Activated T-cell treated with anti-CD3 and anti-CD28 coated beads for 24 hours (primary cell): ENCODE results near the gene NDUFS6.
"Not testable (repeated sequence)": the region's sequence is repeated elsewhere in the genome, so short reads cannot be mapped to it uniquely, and the experiment has no call there.

Experiments used
- DNase-seq: peaks from one replicate; pipeline ENCODE4 v3.0.0-alpha.2; 2020; ENCODE audit warnings: low read depth

The NDUFS6 gene

DNA sequence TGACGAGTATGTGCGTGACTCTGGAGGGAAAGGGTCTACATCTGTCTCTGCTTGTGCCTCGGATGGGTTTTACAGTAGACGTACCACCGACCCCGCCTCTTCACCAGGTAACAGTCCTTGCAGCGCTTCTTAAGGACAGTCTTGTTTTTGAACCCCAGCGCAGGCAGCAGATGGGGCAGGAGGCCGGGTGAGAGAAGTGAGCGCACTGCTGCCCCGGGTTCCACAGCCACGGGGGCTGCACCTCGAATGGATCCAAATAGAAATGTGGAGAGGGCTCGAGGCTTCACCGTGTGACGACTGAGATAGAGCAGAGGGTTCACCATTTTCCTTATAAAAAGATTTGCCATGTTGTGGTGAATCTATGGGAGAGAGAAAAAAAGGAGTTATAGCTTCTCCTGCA is 2.6 kb upstream of the NDUFS6 start:
- not testable (repeated sequence) for DNase-seq

DNA sequence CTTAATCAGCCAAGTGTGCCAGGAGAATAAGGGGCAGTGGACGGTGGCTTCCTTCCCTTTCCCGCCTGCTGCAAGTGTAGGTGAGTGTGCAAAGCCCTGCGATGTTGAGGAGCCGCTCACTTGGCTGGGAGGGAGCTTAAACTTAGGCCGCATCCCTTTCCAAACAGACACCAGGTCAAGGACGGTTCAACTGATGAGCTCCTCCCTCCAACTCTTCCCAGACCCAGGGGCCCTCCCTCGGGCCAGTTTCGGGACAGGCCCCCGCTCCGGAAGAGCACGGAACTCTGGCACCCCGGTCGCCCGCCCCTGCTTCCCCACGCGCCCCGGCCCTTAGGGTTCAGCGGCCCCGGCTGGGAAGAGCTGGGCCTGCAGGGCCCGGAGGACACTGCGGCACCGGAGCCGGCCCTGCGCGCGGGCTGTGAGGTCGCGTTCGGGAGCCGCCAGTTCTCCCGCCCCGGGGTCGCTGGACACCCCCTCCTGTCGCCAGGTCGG is 2.1 kb upstream of the NDUFS6 start:
- no peak for DNase-seq

DNA sequence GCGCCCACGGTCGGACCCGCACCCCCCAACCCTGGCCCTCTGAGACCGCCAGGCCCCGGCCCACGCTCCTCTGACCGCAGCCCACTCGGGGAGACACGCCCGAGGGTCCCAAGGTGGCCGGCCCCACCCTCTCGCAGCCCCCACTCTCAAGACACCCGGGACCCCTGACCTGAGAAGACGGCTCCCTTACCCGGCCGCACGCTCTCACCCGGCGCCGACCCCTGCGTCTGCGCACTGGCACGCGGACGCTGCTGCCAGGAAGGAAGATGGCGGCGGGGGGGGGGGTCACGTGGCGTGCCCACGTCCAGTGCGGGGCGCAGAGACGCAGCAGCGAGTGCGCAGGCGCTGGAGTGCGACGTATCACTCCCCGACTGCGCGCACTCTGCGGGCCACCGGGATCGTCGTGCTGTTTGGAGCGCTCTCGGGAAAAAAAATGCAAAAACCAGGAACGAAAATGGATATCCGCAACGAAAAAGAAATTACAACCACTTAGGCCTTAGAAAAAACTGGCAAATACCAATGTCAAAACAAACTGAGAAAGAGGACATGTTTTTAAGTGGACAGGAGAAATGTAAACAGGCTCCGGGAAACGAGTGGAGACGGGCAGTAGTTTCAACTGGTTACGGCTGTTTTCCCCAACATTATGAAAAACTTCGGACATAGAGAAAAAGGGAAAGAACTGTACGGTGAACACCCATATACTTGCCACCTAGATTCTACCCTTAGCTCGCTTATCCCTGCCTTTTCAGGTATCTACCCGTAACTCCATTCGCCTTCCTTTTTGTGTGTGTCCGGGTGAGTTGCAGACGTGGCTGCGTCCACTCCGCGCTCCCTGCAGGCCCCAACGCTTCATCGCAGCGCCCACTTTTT is 1.4 kb upstream of the NDUFS6 start, which contains the start of gene MRPL36:
Gene MRPL36, minus strand, starts transcription at position 236 of the 870 bp plus-strand sequence. CDS start 902 bp downstream, outside the sequence.
- DNase-seq: peak; percentile 91

DNA sequence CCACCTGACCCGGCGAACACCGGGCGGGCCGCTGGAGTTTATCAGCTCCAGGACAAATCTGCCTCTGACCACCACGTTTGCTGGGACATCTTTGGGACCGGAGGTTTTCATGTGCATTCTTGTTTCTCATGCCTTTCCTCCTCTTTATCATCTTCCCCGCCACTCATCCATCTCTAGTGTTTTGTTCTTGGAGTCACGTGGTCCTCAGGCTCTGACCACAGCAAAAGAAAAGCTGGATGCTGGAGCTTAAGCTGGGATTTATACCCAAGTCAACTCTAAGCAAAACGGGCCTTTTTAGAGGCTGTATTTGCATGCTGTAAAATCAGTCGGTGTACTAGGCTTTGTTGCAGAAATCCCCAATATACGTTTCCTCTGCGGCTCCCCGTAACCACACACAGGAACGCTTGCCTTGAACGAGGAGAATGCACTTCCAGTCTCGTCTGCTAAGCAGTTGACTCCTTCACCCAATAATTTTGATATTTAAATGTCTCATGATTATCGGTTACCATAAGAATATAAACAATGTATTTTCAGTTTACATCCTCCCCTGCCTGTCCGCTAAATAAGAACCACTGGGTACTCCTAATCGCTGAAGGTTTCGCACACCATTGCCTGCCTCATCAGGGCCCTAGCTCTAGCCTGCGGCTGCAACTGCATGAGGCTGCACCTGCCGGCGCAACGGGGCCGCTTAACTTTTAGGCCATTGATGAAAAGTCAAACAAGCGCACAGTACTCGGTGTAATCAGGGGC is 560 bp upstream of the NDUFS6 start:
- no peak for DNase-seq

DNA sequence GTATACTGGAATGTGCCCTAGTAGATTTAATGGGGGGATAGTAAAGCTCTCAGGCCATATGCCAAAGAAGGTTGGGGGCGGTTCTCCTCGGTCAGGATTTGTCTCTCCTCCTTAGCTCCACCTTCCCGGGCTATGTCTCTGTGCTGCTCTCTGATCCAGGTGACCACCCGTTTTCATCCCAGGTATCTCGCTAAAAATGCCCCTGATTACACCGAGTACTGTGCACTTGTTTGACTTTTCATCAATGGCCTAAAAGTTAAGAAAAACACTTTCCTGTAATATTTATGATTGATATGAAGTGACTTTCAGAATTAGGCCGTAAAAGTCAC is 724 bp downstream of the NDUFS6 start:
- DNase-seq: no peak

DNA sequence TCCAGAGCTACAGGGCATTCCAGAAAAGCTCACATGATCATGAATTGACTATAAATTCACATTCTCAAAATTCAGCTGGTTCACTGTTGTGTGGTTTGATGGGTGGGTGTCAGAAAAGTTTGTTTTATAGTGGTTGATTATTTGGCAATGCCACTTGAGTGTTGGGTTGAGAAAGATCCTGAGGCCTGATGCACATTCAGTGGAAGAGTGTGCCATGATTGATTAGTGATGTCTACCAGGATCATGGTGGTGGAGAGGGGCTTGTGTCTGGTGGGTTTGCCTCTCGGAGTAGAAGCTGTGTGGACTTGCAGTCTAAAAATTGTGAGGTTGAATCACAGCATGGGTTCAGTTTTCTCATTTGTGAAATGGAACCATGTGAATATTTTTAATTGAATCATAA is 2.0 kb downstream of the NDUFS6 start:
- DNase-seq: no peak

DNA sequence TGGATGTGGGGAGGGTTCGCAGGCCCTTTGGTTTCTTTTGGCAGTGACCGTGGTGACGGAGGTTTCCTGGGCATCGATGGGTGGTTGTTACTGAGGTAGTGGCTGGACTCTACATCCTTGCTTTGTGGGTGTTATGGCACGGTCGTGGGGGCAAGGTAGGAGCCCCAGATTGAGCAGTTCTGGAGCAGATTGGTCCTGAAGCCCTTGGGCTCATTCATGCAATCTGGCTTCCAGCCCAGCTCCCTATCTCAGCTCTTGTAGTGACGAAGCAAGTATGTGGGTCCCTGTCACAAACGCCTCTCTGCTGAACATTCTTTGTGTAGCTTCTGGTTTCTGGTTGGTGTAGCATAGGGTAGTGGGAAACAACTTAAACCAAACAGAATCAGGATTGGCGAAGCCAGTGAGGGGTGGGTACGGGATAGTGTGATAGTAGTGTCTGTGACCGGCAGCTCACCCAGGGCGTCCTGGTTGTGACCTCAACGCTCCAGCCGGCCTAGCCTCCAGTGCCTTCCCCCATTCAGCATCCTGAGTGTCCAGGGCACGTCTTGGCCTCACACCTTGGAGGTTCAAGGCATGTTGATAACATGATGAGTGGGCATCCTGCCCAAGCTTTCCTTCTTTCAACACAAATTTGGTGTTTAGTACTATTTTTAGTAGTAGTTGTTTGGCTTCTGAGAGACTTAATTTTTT is 2.9 kb downstream of the NDUFS6 start:
- DNase-seq: no peak

DNA sequence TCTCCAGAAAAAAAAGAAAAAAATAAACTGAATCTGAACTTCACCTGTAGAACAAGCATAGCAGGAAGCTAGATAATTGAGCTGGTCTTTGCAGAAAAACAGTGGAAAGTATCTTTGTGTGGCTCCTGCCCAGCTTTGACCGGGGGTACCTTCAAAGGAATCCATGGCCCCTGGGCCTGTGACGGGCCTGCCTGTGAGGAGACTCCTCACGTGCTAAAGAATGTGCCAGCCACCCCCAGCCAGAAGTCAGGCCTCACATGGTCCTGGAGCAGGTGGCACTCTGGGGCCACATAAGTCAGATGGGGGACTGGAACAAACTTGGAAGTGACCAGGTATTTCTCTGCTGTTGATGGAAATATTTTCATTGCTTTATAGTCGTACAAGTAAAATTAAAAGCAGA is 4.1 kb downstream of the NDUFS6 start:
- DNase-seq: no peak

DNA sequence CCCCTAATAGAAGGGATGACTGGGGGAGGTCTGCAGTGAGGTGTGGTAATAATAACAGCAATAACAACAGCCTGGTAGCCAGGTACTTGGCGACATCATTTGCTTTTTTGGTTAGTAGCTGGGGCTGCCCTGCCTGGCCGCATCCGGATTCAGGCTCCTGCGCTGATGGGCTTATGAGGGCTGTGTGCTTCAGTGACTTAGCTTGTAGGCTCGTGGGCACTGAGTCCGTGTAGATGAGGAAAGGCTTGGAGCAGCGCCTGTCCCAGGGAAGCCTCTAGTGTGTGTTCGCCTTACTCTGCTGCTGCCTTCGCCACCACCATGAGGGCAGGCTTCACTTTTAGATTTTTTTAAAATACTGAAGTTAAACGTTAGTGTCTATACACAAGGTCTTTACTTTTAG is 4.5 kb downstream of the NDUFS6 start:
- no peak for DNase-seq

DNA sequence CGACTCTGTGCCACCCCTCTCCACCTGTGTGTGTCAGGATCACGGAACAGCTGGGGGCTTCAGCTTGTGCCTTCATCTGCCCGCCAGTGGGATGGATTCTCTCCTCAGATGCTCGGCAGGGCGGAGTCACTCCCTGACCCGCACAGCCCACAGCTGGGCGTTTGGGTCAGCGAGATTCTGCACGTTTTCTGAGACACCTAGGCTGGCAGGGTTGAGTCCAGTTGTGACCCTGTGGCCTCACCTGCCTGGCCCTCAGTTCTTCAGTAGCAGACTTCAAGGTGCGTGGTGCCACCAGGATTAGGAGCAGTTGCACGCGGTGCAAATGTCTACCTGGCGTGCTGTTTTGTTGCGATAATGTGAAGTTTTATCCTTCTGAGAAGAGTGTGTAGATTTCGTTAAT is 5.0 kb downstream of the NDUFS6 start:
- no peak for DNase-seq

DNA sequence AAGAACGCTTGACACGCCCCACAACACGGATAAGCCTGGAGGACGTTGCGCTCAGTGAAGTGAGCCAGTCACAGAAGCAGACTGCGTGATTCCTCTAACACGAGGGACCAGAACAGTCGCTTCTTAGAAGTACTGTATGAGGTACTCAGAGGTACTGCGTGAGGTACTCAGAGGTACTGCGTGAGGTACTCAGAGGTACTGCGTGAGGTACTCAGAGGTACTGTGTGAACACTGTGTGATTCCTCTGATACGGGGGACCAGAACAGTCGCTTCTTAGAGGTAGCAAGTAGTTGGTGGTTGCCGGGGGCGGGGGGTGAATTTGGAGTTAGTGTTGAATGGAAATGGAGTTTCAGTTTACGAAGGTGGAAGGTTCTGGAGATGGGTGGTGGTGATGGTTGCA is 5.8 kb downstream of the NDUFS6 start:
- DNase-seq: no peak

DNA sequence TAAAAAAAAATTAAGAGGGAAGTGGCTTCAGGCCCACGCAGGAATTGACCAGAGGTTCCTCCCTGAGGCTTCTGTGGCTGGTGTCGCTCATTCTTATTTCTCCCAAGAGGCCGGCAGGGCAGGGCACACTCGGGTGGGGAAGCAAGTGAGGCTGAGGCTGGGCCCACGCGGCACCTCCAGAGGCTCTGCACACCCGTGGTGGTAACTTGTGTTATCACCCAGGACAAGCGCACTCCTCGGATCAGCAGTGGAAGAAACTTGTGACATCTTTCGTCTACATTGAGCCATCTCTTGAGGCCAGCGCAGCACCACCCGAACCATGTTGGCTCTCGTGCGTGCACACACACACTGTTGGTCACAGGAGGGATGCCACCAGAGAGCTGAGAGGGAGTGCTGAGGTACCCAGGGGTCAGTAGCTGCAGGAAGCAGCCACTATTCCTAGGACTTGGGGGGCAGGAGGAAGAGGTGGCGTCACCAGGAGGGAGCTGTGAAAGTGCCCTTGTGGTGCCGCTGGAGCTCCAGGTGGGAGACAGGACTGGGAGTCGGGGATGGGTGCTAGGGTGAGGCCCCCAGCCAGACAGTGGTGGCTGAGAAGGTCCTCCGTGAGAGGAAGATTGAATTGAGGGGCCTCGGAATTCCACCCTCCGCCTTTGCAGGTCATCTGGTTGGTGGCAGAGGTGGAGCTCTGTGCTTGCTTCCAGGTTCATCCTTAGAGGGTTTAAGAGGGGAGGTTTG is 6.4 kb downstream of the NDUFS6 start:
- DNase-seq: no peak

DNA sequence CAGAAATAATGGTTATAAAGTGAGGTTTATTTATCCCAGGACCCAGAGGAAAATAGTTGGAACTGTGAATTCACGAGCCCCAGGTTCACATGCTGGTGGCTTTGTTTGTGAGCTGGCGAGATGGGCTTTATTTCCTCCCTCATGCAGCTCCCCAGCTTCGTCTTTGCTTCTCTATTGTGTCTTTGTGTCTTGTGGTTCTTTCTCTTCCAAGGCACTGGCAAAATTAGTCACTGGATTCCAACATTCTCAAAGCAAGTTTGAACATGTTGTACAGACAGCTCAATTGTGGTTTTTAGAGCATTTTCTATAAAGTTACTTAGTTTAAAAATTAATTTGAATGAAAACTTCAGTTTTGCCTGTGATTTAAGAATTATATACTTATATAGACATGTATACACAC is 7.2 kb downstream of the NDUFS6 start:
- DNase-seq: no peak

DNA sequence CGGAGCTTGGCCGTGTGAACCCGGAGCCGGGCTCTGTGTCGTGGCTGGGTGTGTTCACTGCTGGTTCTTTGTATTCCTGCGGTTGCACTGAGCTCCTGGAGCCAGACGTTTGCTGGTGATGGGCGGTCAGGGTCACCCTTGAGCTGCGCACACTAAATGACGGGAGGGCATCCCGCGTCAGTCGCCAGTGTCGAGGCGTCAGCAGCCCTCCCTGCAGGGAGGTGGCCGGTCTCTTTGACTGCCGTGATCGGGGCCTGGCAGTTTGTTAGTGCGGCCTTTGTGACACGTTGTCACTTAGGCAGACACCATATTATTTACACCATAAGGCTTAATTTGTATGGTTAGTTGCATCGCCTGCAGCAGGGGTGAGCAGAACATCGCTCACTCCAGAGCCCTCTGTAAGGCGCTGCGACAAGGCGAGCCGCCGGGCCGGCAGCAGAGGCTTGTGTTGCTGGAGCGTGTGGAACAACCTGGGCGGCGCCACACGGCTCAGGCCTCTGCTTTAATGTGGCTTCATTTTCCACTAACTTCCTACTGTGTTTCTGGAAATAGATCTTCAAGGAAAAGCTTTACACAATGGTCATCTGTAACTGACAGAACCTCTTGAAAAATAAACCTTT is 8.3 kb downstream of the NDUFS6 start:
- DNase-seq: no peak

DNA sequence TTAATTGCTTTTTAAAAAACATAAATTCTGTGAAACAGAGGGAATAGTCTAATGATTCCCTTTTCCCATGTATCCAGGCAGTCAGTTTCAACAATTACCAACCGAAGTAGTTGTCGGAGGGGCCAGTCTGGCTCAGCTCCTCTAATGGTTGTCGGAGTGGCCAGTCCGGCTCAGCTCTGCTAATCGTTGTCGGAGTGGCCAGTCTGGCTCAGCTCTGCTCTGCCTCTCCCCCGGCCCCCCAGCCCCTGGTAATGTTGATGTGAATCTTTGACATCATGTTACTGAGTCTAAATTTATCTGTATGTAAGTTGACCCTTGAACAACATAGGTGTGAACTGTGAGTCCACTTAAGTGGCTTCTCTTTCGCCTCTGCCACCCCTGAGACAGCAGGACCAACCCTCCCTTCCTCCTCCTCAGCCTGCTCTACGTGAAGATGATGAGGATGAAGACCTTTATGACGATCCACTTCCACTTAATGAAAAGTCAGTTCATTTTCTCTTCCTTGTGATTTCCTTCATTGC is 9.4 kb downstream of the NDUFS6 start:
- DNase-seq: no peak

DNA sequence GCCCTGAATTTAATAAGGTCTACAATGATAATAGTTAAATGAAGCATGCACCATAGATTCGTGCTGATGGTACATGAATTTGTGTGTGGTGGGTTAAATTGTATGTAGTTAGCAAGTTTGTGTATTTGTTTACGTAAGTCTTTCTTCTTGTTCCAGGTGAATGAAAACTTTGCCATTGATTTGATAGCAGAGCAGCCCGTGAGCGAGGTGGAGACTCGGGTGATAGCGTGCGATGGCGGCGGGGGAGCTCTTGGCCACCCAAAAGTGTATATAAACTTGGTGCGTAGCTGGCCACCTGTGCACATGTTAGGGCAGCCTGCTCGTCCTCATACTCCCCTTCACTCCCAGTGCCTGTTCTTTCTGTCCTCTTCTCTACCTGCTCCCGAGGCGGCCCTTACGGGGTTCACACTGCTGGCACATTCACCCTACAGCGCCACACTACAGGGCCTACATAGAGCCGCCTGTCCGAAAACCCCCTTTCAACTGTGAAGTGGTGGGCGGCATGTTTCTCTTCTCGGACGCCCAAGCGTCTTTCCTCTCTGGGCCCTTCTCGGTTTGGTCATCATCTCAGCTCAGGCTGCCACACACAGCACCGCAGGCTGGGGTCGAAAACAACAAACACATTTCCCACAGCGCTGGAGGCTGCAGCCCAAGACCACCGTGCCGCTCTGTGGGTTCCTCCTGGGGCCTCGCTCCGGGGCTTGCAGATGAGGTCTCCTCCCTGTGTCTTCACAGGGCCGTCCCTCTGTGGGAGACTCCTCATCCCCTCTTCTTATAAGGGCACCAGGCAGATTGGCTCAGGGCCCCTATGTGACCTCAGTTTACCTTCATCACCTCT is 13.2 kb downstream of the NDUFS6 start:
- no peak for DNase-seq

DNA sequence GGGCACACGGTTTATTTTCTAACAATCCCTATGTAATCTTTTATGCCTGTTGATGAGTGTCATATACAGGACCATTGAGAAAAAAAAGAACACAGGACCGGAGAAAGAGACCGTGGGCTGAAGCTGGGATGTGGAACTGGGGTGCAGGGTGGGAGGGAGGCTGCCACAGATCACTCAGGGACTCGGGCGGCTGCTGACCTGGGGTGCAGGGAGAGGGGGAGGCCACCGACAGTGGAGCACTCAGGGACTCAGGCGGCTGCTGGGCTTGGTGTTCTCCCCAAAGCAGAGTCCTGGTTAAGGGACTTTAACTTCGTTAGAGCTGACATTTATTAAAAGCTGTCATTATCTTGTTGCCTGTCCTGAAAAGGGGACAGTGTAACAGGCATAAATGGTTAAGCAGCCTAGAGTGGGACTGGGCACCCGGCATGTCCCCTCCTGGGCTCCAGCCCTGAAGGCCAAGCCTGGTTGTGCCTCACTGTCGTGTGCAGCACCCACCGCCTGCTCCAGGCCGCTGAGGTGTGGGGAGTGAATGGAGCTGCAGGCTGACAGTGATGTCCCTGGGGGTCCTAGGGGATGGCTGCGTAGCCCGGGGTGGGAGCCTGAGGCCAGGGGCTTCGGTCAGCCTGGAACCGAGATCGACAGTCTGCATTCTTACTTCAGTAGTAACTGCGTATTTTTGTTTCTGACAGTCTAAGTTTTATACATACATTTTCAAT is 14.0 kb downstream of the NDUFS6 start:
- no peak for DNase-seq

DNA sequence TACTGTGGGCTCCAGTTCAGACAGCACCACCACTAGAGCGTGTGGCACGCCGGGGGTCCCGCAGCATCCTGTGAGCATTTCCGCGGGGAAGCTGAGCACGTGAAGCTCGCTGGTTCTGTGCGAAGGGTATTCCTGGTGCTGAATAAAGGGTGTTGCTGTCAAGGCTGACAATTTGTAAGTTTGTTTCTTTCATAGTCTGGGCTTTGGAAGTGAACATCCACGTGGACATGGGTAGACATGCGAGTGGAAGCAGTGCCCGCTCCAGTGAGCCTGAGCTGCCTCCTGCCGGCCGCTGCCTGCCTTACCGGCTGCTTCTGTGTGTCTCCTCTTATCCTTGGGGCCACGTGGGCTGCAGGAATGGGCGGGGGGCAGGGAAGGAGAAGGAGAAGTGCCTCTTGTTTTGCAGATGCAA is 14.7 kb downstream of the NDUFS6 start:
- DNase-seq: no peak

DNA sequence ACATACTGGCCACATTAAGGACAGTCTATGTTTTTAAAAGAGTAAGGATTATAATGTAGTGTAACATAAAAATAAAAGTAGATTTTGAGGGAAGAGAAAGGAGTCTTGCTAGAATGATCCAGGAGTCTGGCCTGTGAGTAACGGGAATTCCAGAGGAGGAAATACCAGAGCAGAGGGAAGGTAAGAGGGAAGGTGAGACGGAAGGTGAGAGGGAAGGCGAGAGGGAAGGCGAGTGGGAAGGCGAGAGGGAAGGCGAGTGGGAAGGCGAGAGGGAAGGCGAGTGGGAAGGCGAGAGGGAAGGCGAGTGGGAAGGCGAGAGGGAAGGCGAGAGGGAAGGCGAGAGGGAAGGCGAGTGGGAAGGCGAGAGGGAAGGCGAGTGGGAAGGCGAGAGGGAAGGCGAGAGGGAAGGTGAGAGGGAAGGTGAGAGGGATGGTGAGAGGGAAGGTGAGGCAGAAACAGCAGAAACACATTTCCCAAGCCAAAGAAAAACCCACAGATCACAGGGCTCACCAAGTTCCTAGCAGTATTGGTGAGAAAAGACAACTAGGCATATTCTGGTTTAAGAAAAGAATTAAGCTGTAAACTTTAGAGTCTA is 15.4 kb downstream of the NDUFS6 start:
- DNase-seq: not testable (repeated sequence)
